ENCODE results near the gene DEFB114.
"Not testable (repeated sequence)": the region's sequence is repeated elsewhere in the genome, so short reads cannot be mapped to it uniquely, and the experiment has no call there.

Gene DEFB114, protein sequence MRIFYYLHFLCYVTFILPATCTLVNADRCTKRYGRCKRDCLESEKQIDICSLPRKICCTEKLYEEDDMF

DNA sequence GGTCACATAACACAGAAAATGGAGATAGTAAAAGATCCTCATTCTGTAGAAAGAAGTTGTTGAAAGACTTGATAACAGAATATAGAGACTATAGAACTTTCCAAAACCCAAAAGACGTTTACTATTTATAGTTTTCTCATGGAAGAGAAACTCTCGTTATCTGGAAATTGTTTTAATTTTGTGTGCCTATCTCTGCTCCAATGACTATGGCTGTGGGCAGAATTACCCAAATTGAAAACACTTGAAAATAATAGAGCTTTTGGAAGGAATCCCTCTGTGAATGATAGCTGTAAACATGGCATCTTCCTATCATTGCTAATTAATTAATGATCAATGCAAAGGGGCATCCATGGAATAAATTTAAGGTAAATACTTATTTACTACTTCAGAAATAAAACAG lies at the start of gene DEFB114:
TSS of gene DEFB114 (minus strand) at position 101 of the 400 bp plus-strand sequence. CDS start at position 42, 59 bp downstream.
- DNase-seq (ENCODE audit: low read depth, low spot score), result no peak

DNA sequence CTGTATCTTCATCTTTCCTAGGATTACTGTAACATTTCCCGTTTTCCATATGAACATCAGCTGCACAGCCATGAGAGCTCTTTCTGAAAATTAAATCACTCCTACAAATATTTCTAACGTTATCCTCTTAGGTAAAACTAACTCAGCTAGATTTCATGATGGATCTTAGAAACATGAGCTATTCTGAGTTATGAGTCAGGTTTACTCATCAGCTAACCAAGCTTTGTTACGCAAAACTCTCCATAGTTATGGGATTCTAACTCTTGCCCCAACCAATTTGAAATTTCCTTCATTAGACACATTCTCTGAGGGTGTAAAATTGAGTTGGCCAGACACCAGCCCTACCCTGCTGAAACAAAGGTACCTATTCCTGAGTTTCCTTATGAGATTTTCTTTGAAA lies 43.9 kb upstream of the DEFB114 start:
- DNase-seq (ENCODE audit: low read depth, low spot score), result no peak

DNA sequence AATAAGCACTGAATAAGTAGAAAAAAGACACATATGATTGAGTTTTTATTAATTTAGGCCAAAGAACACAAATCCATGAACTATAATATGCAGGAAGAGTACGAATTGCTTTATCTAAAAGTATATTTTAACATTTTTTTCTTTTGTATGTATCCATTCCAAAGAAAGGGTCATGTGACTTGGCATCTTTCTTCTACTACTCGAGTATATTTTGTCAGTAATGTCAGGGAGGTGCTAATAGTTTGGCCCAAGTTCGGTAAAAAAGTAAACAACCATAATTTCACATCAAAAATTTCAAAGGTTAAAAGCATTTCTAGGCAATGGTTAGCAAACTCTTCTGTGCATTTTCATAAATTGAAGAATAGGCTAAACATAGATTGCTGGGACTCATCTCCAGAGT lies 39.2 kb upstream of the DEFB114 start:
- no peak for DNase-seq (ENCODE audit: low read depth, low spot score)

DNA sequence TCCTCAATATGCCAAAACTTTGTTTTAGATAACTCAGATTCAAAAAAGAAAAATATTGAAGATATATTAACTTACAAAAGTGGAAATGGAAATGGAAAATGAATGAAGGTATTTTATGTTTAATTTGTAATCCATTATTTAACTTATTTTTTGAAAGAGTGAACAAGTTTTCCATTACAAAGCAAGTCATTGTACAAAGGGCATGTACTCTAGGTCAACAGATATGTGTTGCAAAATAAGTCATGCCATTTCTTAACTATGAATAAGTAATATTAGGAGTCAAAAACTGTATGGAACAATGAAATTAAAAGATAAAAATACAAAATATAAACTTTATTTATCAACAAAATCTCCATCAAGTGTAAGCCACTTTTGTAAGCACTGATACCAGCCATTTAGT lies 31.3 kb upstream of the DEFB114 start:
- DNase-seq (ENCODE audit: low read depth, low spot score), result no peak

DNA sequence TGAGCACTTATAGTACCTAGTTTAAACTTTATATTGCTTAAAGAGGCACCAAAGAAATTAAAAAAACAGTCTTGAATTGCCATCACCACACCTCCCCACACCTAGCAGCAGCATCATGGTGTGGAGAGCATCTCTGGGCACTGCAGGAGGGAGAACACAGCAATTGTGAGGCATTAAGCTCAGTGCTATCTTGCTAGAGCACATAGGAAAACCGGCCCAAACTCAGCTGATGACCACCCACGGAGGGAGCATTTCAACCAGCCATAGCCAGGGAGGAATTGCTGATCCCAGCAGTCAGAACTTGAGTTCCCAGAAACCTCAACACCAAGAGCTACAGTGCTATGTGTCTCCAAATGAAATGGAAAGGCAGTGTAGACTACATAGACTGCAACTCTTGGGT lies 24.9 kb upstream of the DEFB114 start:
- DNase-seq (ENCODE audit: low read depth, low spot score), result no peak

DNA sequence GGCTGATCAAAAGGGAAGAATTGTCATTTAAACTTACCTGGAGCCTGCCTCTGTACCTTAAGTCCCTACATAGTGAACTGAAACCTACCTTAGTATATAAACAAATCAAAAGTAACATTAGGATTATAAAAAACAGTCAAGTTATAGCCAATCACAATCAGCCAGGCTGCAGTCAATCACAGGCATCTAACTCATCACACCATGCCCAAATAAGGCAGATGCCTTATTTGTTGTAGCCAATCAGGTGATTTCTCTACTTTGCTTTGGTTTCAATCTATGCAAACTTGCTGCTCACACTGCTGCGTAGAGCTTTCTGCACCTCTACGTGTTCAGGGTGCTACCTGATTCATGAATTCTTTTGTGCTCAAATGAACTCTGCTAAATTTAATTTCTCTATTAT lies 23.8 kb upstream of the DEFB114 start:
- no peak for DNase-seq (ENCODE audit: low read depth, low spot score)

DNA sequence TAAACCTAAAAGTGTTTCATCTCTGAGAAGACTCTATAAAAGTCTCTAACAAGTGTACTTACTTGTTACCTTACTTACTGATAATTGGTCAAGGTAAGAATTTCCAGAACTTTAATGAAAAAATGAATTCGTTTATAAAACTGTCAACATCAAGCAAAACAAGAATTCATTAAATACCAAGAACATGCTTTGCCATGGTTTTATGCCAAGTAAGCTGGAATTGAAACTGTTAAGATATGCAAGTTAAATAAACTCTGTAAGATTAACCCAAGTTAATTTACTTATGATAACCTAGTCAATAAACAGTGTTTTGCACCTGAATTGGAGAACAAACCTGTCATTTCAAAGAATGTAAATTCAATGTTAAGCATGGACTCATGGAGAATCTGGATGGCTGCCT lies 22.6 kb upstream of the DEFB114 start:
- no peak for DNase-seq (ENCODE audit: low read depth, low spot score)

DNA sequence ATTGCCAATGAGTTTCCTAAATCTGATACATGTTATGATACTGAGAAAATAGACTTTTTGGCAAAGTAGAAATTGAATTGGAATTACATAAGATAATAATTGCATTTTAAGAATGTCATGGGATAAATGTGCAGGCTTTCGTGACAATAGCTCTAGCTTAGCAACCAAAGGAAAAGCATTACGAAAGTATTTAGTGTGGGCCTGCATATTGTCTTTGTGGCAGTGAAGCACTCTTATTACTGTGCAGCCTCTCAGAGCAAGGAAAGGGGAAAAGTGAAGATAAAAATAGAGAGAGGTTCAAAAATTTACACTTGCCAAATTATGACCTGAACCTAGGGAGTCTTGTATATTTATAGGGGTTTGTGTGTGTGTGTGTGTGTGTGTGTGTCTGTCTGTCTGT lies 18.1 kb upstream of the DEFB114 start:
- DNase-seq (ENCODE audit: low read depth, low spot score), result no peak

DNA sequence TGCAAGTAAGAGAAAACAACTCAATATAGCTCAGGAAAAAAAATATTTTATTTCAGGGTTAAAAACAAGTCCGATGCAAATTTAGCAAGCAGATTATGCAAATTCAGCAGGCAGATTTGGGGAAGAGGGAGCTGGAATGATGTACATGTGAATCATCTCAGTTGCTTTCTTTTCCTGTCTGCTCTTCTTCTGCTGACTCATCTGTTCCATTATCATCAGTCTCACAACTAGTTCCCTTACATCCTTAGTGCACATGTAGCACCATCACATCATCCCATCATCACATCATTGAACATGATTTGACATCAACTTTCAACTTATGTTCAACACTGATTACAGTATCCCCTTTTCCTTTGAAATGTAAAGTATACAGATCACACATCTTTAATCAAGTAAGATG lies 16.9 kb upstream of the DEFB114 start:
- no peak for DNase-seq (ENCODE audit: low read depth, low spot score)

DNA sequence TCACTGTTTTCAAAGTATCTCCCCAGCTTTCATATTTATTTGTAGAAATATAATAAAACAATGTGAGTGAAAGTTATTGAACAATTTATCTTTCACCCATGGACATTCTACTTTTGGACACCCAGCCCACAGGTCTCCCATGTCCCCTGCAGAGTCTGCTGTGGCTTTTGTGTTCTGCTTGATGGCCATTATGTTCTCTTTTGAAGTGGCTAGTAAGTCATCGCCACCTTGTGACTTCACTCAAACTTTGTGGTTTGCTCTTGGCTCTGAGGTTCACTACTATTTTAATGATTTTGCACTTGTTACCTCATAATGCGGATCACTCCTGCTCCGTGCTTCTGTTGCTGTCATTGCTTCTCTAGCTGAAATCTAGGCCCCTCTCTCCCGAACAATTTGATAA lies 15.6 kb upstream of the DEFB114 start:
- no peak for DNase-seq (ENCODE audit: low read depth, low spot score)

DNA sequence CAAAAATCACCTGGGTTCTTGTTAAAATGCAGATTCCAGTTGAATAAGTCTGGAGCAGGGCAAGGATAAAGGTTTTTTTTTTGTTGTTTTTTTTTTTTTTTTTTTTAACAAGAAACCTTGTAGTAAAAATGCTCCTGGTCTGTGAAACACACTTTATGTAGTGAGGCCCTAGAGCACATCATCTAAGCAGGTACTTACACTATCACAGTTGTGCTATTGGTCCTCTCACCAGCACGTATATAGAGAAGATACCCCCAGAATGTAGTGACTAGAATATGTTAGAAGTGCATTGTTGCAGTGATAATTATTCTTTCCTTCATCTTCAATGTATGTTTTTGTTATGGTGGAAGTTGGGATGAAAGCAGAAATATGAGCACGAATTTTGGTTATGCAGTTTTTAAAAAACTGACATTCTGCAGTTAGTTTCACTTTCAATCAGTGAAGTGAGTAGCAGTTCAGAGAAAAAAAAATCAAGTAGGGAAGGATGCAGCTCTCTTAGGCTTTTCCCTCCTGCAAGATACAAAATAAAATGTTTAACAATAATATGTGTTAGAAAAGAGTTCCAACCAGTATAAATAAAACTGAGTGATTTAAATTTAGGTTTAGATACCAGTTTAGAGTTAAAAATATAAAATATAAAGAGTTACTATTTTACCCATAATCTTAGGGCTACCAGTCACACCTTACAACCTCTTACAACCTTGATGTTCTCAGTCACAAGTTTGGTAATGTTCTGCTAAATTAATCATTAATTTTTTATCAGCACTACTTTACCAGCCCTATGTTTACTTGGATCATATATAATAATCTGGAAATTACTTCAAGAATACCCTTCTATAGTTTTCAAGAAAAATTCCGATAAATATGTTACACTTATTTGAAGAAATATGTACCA lies 14.6 kb upstream of the DEFB114 start:
- no peak for DNase-seq (ENCODE audit: low read depth, low spot score)

DNA sequence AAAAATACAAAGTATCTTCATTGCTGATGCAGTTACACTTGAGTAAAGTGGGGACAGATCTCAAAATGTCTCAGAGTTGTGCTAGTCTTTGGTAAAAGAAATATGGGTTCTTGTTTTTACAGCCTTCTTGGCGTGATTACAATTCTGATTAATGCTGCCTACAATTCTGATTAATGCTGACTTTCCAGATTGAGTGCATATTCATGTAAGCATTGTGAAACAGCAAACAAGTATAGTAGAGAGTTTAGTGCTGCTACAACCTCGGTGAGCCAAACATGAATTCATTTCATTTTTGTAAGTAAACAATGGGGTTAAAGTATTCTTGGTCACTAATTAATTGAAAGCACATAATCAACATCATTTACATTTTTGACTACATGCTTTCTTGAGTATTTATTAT lies 5.6 kb upstream of the DEFB114 start, which contains the start of gene DEFB113:
TSS of gene DEFB113 (minus strand) at position 21 of the 400 bp plus-strand sequence. CDS start at position 21, 0 bp downstream.
- DNase-seq (ENCODE audit: low read depth, low spot score), result no peak

DNA sequence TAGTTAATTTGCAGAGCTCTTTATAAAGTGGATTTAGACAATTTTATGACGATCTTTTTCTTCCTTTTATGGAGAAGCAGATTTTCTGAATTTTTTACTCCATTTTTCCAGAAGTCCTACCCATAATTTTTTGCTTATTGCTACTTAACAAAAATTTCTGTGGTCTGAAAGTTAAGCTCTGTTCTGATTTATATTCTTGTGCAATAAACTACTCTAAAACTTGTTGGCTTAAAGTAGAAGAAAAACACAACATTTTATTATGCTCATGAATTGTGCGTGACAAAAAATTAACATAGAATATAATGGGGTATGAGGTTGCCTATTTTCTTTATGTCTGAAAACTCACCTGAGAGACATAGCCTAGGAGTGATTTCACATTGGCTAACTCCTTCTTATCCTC lies 2.9 kb upstream of the DEFB114 start:
- no peak for DNase-seq (ENCODE audit: low read depth, low spot score)

DNA sequence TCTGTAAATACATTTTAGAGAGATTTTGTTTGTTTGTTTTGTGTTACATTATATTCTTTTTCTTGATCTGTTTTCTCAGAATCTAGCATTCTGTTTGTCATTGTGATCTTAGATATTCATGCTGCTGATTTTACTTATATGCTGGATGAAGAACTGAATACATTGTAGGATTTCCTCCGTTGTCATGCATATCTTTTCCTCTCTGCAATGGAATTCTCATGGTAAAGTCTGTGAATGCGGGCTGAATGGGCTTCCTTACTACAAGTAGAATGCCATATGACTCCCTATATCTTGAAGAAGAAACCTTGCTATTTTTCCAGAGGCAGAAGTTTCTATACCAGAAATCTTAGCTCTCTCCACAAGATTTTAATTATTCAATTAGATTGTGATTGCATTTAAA lies 2.4 kb upstream of the DEFB114 start:
- no peak for DNase-seq (ENCODE audit: low read depth, low spot score)

DNA sequence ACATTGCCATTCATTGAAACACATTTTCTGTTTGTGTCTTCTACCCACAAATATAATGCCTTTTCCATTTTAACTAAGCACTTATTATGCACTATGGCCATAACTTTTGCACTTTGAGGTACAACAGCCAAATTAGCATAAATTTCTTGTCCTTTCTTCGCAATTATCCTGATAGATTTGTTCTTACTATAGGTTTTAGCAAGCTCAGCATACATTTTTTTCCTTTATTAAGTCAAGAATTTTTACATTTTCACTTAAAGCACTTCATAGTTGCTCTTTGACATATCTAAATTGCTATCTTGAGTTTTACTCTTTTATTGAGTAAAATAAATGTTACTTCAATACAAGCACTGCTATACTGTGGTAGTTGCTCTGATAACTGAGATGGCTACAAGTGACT lies 5.8 kb downstream of the DEFB114 start:
- DNase-seq (ENCODE audit: low read depth, low spot score), result no peak

DNA sequence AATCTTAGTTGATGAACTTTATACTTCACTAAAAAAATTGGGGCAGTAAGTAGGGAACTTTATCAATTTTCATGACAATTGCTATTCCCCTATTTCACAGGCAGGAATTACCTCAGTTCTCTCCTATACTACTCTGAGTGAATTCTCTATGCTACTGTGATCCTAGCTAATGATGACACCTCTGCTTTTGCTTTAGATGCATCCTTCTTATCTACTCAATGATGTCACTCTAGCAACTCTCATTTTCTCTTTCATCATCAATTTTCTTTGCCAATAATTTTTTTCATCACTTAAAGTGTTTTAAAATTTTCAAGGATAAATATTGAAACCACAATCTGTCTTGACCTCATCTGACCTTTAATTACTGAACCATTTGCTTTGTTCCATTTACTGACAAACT lies 8.1 kb downstream of the DEFB114 start:
- DNase-seq (ENCODE audit: low read depth, low spot score), result no peak

DNA sequence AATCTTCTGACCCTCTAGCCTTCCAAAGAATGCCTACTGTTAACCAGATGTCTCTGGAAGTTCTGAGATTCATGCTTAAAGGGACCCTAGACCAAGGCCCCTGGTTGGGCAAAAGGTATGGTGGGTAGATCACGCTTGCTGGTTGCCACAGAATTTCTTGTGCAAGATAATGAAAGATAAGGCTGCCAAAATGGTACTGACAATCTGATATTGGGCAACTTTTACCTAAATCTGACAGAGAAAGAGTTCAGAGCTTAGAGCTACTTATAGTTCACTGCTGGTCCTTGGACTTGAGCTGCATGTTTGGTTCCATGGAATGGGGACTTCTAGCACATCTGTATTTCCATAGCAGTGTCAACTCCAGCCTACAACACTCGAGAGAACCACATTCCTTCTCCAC lies 12.0 kb downstream of the DEFB114 start:
- no peak for DNase-seq (ENCODE audit: low read depth, low spot score)

DNA sequence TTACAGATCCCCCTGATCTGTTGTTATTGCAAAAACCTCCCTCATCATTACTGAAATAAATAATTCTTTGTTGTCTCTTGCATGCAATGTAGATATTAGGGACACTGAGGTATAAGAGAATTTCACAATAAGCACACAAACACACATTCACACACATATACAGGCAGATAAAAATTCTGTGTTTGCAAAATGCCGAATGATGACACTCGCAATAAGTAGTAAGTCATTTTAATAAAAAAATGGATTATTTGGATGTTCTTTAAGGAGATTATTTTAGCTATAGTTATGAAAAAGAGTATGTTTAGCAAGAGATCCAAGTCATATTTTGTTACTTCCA lies 13.6 kb downstream of the DEFB114 start:
- DNase-seq (ENCODE audit: low read depth, low spot score), result no peak

DNA sequence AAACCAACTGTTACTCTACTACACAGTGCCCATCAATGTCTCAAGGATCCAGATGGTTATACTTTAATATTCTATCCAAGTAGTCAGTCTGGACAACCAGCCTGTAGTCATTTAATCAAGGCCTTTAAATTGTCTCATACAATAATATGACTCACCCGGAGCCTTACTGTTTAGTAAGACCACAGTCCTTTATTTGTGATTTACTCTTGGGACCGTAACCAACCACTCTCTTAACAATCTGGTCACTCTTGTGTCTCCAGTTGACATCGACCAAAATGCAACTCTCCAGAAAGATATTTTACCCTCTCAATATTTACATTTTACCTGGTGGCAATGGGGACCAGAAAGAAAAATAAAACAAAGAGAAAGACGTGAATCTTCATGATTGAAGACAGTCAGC lies 14.9 kb downstream of the DEFB114 start:
- no peak for DNase-seq (ENCODE audit: low read depth, low spot score)

DNA sequence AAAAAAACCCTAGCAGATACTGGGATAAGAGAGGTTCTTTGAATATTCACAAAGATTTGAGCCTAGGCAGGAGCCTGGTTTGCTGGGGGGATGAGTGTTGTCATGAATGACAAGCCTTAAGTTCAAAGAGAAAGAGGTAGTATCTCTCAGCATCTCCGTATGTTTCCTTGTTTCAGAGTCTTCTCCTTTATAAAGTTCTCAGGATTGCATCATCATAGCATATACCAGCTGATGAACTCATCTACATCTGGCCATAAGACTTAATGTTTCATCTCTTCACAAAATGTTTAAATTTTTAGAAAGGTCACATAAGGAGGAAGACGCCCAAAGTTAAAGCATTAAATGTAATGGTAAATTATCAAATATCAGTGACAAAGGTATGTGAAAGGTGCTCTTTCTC lies 17.1 kb downstream of the DEFB114 start:
- DNase-seq (ENCODE audit: low read depth, low spot score), result no peak

DNA sequence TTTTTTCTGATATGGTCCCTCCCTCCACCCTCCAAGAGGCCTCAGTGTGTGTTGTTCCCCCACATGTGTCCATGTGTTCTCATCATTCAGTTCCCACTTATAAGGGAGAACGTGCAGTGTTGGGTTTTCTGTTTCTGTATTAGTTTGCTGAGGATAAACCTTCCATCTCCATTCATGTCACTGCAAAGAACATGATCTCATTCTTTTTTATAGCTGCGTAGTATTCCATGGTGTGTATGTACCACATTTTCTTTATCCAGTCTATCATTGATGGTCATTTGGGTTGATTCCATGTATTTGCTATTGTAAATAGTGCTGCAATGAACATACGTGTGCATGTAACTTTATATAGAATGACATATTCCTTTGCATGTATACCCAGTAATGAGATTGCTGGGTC lies 19.9 kb downstream of the DEFB114 start:
- DNase-seq (ENCODE audit: low read depth, low spot score), result not testable (repeated sequence)

DNA sequence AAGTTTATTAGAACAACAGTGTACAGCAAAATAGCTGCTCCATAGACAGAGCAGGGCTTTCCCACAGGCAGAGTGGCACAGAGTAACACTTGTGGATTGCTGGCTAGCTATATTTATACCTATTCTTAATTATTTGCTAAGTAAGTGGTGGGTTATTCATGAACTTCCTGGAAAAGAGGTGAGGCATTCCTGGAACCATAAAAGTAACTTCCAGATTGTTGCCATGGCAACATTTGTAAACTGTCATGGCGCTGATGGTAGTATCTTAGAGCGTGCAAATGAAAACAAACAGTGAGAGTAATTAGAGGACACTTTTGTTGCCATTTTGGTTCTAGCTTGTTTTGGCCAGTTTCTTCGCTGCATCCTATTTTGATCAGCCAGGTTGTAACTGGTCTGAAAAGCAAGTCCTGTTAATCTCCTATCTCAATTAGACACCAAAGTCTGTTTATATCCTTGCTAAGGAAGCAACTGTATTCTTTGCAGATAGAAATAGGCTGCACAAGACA lies 23.9 kb downstream of the DEFB114 start:
- DNase-seq (ENCODE audit: low read depth, low spot score), result no peak

DNA sequence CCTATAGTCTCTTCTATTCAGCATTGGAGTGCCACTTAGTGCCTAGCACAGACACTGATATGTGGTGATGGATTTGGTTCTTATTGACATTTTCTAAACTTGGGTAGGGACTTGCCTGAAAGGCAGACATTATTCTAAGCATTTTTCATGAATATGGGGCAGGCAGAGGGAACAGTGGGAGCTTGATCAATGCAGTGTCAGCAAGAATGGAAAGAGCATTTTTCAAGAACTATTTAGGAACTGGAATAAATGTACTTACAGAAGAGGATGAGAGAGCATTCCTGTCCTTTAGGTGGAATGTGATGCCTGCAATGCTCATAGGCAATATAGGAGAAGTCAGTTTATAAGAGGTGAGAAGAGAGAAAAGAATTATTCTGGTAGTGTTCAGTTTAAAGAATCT lies 26.2 kb downstream of the DEFB114 start:
- no peak for DNase-seq (ENCODE audit: low read depth, low spot score)
